Omental fat pad (tissue), 4 donors: ENCODE data around the gene SMIM30. TPM values are rescaled to one million over a fixed set of nuclear protein-coding genes. Genes with fewer than 3 reads are reported as not detected.

Experiments used
- ATAC-seq: fragments of 150-250 bp; one replicate; pipeline ENCODE4 v1.9.1; 2016; ENCODE audit warnings: mild to moderate bottlenecking, moderate library complexity; ENCODE audit not compliant: low FRiP score
- DNase-seq: peaks from one replicate; pipeline ENCODE4 v3.0.0-alpha.2; 2019; ENCODE audit warnings: low spot score
- total RNA-seq, 4 donors: library from RNA; depleted of rRNA; stranded (reverse); fragments of >200 nt; gene quantifications; one replicate each; pipeline ENCODE4 v1.1.0, GENCODE V29; 2016
- TF ChIP-seq, protein P1 (sequence below), 3 donors: fragments of 450-650 bp; IDR thresholded peaks; one replicate each; pipeline ENCODE4 v1.5.1; 2016 to 2017; ENCODE audit warnings: antibody characterized with exemption in 3 of 3, mild to moderate bottlenecking in 3 of 3, moderate library complexity in 2 of 3

The SMIM30 gene
- total RNA-seq, 4 donors from 2014 or later = 24.7 to 49.0 (median 38.7) TPM

DNA sequence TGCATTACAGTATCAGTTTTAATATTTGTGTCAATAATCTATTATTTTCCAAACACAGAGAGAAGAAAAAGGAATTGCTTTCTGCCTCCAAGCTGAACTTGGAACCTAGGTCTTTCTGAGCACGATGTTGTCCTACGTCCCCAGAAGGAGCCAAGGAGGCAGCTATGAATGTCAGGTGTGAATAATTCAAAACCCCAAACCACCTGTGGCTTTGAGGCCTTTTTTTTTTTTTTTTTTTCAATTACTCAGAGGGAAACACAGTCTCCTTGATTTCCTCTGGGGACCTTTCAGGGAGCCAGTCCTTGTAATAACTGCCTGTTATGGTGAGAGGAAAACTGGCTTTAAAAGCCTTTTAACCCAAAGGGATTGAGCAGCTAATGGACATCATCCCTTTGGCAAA is 40.0 kb downstream of the SMIM30 start:
- ATAC-seq (no peak), DNase-seq (no peak)
- TF ChIP-seq, protein P1, sequence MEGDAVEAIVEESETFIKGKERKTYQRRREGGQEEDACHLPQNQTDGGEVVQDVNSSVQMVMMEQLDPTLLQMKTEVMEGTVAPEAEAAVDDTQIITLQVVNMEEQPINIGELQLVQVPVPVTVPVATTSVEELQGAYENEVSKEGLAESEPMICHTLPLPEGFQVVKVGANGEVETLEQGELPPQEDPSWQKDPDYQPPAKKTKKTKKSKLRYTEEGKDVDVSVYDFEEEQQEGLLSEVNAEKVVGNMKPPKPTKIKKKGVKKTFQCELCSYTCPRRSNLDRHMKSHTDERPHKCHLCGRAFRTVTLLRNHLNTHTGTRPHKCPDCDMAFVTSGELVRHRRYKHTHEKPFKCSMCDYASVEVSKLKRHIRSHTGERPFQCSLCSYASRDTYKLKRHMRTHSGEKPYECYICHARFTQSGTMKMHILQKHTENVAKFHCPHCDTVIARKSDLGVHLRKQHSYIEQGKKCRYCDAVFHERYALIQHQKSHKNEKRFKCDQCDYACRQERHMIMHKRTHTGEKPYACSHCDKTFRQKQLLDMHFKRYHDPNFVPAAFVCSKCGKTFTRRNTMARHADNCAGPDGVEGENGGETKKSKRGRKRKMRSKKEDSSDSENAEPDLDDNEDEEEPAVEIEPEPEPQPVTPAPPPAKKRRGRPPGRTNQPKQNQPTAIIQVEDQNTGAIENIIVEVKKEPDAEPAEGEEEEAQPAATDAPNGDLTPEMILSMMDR (IDR thresholded peaks at IDR 0.05) = no peak

GRCh38 chr7:113076703-113077102 is 41.7 kb downstream of the SMIM30 start:
- DNase-seq = no peak
- TF ChIP-seq, protein P1 (IDR thresholded peaks at IDR 0.05) = no peak
- no peak for ATAC-seq

- no peak for ATAC-seq
- TF ChIP-seq, protein P1 (IDR thresholded peaks at IDR 0.05) = no peak
- no peak for DNase-seq
These were observed 46.9 kb downstream of the SMIM30 start for GRCh38 chr7:113071465-113071864.

Other genes starting within 250 kb of the SMIM30 start
- gene GPR85, start 31.7 kb downstream of the SMIM30 start, total RNA-seq = 1 to 10 TPM in 3 of 4 donors, under 1 TPM in 1; 0.82 to 1.8 (median 1.1) TPM